ENCODE measurements around the gene USP17L29.
"Not testable (repeated sequence)": the region's sequence is repeated elsewhere in the genome, so short reads cannot be mapped to it uniquely, and the experiment has no call there.

DNA sequence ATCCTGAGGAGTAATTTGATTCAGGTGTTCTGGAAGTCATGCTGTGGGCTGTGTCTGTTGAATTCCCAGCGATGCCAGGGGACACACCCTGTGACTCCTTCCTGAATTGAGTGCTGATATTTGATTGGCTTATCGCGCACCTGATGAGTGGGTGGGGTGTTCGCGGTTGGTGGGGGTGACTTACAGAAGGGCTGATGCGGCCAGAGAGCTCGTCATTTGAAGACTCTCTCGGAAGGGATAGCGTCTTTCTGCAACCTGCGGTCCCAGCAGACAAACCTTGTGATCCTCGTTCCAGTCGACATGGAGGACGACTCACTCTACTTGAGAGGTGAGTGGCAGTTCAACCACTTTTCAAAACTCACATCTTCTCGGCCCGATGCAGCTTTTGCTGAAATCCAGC lies 9.6 kb upstream of the USP17L29 start, which contains the start of gene USP17L27:
- TF ChIP-seq, protein P1, sequence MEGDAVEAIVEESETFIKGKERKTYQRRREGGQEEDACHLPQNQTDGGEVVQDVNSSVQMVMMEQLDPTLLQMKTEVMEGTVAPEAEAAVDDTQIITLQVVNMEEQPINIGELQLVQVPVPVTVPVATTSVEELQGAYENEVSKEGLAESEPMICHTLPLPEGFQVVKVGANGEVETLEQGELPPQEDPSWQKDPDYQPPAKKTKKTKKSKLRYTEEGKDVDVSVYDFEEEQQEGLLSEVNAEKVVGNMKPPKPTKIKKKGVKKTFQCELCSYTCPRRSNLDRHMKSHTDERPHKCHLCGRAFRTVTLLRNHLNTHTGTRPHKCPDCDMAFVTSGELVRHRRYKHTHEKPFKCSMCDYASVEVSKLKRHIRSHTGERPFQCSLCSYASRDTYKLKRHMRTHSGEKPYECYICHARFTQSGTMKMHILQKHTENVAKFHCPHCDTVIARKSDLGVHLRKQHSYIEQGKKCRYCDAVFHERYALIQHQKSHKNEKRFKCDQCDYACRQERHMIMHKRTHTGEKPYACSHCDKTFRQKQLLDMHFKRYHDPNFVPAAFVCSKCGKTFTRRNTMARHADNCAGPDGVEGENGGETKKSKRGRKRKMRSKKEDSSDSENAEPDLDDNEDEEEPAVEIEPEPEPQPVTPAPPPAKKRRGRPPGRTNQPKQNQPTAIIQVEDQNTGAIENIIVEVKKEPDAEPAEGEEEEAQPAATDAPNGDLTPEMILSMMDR (IDR thresholded peaks at IDR 0.05; ENCODE audit: low read length): not testable (repeated sequence)
- TF ChIP-seq EZH2 (IDR thresholded peaks at IDR 0.05; ENCODE audit: borderline replicate concordance, low read length): not testable (repeated sequence)
